Measurements from ENCODE around the gene TRPT1. TPM values are rescaled to one million over a fixed set of nuclear protein-coding genes. Genes with fewer than 3 reads are reported as not detected.
"Not testable (repeated sequence)": the region's sequence is repeated elsewhere in the genome, so short reads cannot be mapped to it uniquely, and the experiment has no call there.

TRPT1 gene
- total RNA-seq, 2 experiments from 2014 or later, result 33.7 to 41.5 TPM

- ChIA-PET POLR2A (interaction anchor here (0.8 to 10.0 kb wide), 4 partner anchors 17 to 55 kb away, joined by 4 to 132 read pairs (median 4); partner anchors contain the start of gene FERMT3), CTCF (interaction anchor here (1.1 to 5.3 kb wide), 3 partner anchors 22 to 55 kb away, joined by 4 to 35 read pairs (median 8); partner anchors contain the start of genes CATSPERZ, NUDT22 and TRPT1)
- no peak overlapping the region for H3K27ac Mint-ChIP-seq
- no peaks in the 10 kb centered on the region for H3K9me3 Mint-ChIP-seq
- peak overlapping the region; percentile 3 for H3K4me3 Mint-ChIP-seq
- peaks cover 23% of the 10 kb centered on the region for H3K4me1 Mint-ChIP-seq (ENCODE audit: low read depth)
- no peak for ATAC-seq
- peaks cover 15% of the 10 kb centered on the region for H3K36me3 Mint-ChIP-seq (ENCODE audit: low read depth)
- no peaks in the 10 kb centered on the region for H3K27me3 Mint-ChIP-seq
- TF ChIP-seq, protein P1, sequence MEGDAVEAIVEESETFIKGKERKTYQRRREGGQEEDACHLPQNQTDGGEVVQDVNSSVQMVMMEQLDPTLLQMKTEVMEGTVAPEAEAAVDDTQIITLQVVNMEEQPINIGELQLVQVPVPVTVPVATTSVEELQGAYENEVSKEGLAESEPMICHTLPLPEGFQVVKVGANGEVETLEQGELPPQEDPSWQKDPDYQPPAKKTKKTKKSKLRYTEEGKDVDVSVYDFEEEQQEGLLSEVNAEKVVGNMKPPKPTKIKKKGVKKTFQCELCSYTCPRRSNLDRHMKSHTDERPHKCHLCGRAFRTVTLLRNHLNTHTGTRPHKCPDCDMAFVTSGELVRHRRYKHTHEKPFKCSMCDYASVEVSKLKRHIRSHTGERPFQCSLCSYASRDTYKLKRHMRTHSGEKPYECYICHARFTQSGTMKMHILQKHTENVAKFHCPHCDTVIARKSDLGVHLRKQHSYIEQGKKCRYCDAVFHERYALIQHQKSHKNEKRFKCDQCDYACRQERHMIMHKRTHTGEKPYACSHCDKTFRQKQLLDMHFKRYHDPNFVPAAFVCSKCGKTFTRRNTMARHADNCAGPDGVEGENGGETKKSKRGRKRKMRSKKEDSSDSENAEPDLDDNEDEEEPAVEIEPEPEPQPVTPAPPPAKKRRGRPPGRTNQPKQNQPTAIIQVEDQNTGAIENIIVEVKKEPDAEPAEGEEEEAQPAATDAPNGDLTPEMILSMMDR (IDR thresholded peaks at IDR 0.05), result no peak
- DNase-seq, result no peak
- intact Hi-C loops (cut with micrococcal nuclease), result loop anchor here (10.0 kb wide), 1 partner anchor 56 kb away; the partner anchor contains the start of genes CATSPERZ and ESRRA
Observed at GRCh38 chr11:64248578-64248977, 22.6 kb upstream of the TRPT1 start.

GRCh38 chr11:64247729-64248531 is 21.9 kb upstream of the TRPT1 start:
- Mint-ChIP-seq H3K27me3 (no peaks in the 10 kb centered on the region), H3K4me1 (ENCODE audit: low read depth) (peaks cover 29% of the 10 kb centered on the region), H3K36me3 (ENCODE audit: low read depth) (peaks cover 22% of the 10 kb centered on the region), H3K9me3 (no peaks in the 10 kb centered on the region), H3K27ac (no peak overlapping the region), H3K4me3 (peak overlapping the region; percentile 62)
- ChIA-PET POLR2A (interaction anchor here (1.1 to 10.0 kb wide), 6 partner anchors 16 to 57 kb away, joined by 4 to 132 read pairs (median 4); partner anchors contain the start of genes BAD and FERMT3), CTCF (interaction anchor here (1.1 to 5.3 kb wide), 4 partner anchors 22 to 56 kb away, joined by 4 to 35 read pairs (median 7); partner anchors contain the start of genes CATSPERZ, NUDT22 and TRPT1)
- DNase-seq (no peak), ATAC-seq (no peak)
- TF ChIP-seq, protein P1 (IDR thresholded peaks at IDR 0.05), result no peak
- intact Hi-C loops (cut with micrococcal nuclease), result loop anchor here (10.0 kb wide), 1 partner anchor 57 kb away; the partner anchor contains the start of genes CATSPERZ and ESRRA

DNA sequence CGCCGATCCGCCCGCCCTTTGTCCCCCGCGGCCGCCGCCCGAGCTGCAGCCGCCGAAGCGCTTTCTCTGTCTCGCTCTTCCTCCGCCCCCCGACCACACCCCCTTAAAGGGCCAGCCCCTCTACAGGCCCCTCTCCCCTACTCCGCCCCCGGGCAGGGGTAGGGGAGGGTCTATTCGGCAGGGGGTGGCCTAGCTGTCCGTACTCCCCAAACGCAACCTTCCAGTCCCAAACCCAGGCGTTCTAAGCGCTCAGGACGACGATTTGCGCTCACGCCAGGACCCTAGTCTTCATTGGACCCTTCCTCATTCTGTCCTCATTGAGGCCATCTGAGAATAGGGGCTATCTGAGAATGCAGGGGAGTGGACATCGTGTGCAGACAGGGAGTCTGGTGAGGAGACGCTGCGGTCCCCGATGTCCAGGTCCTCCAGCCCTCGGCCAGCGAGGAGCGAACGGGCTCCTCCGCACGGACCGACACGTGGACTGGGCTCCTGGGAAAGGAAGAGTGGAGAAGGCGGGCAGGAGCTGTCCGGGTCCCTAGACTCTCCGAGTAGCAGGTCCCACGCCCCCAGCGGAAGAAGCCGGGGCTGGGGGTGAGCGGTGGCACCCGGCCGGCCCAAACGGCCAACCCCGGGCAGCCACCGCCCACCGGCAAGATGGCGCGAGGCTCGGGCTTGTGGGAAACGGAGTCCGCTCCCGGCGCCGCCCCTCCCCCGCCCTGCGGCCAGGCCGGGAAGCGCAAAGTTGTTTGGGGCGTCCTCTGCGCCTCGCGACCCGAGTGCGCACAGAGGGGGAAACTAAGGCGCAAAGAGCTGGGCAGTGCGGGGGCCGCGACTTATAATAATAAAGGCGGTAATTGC is 21.1 kb upstream of the TRPT1 start, which contains the start of gene PPP1R14B:
Gene PPP1R14B, minus strand, starts transcription at position 73 of the 858 bp plus-strand sequence. CDS start 270 bp downstream, outside the sequence.
- DNase-seq (peak; percentile 89), ATAC-seq (peak; percentile 55)
- H3K9me3 Mint-ChIP-seq, result no peaks in the 10 kb centered on the region
- ChIA-PET POLR2A (interaction anchor here (1.2 to 10.0 kb wide), 7 partner anchors 8 to 58 kb away, joined by 4 to 132 read pairs (median 4); partner anchors contain the start of genes BAD and FERMT3), CTCF (interaction anchor here (0.9 to 4.6 kb wide), 6 partner anchors 13 to 70 kb away, joined by 3 to 35 read pairs (median 6); partner anchors contain the start of genes CATSPERZ, FERMT3, PRDX5 and TRMT112)
- peak within 1 kb of the TSS; percentile 93 for H3K27ac Mint-ChIP-seq
- TF ChIP-seq, protein P1 (IDR thresholded peaks at IDR 0.05), result no peak
- peaks cover 28% of the 10 kb centered on the region for H3K36me3 Mint-ChIP-seq (ENCODE audit: low read depth)
- H3K27me3 Mint-ChIP-seq, result no peaks in the 10 kb centered on the region
- peak within 1 kb of the TSS; percentile 94 for H3K4me3 Mint-ChIP-seq
- H3K4me1 Mint-ChIP-seq (ENCODE audit: low read depth), result peaks cover 33% of the 10 kb centered on the region
- intact Hi-C loops (cut with micrococcal nuclease), result loop anchor here (10.0 kb wide), 1 partner anchor 58 kb away; the partner anchor contains the start of genes CATSPERZ and ESRRA

DNA sequence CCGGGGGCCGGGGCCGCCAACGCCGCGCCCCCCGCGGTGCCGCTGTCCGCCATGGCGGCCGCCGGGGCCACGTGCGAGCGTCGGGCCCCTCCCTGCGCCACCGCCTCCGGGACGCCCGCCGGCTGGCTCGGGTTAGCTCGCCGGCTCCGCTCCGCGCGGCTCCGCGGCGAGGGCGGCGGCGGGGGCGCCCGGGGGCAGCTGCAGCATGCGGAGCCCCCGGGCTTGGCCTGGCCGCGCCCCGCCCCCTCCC is 20.6 kb upstream of the TRPT1 start:
- not testable (repeated sequence) for H3K9me3 Mint-ChIP-seq, H3K27me3 Mint-ChIP-seq, H3K27ac Mint-ChIP-seq, DNase-seq
- ChIA-PET POLR2A (interaction anchor here (0.6 to 10.0 kb wide), 6 partner anchors 8 to 1609 kb away, joined by 3 to 132 read pairs (median 12); partner anchors contain the start of gene FERMT3), CTCF (interaction anchor here (0.9 to 4.6 kb wide), 6 partner anchors 13 to 71 kb away, joined by 3 to 35 read pairs (median 6); partner anchors contain the start of genes CATSPERZ, FERMT3, PRDX5 and TRMT112)
- intact Hi-C loops (cut with micrococcal nuclease), result loop anchor here (10.0 kb wide), 1 partner anchor 58 kb away; the partner anchor contains the start of genes CATSPERZ and ESRRA
- Mint-ChIP-seq H3K4me1 (ENCODE audit: low read depth) (peaks cover 30% of the 10 kb centered on the region), H3K36me3 (ENCODE audit: low read depth) (peaks cover 28% of the 10 kb centered on the region), H3K4me3 (peak overlapping the region; percentile 78)
- peak; percentile 7 for ATAC-seq

All from activated CD8-positive, alpha-beta T cell treated with anti-CD3 and anti-CD28 coated beads for 36 hours (primary cell).